ENCODE data around the gene HOXB4.

The HOXB4 gene

DNA sequence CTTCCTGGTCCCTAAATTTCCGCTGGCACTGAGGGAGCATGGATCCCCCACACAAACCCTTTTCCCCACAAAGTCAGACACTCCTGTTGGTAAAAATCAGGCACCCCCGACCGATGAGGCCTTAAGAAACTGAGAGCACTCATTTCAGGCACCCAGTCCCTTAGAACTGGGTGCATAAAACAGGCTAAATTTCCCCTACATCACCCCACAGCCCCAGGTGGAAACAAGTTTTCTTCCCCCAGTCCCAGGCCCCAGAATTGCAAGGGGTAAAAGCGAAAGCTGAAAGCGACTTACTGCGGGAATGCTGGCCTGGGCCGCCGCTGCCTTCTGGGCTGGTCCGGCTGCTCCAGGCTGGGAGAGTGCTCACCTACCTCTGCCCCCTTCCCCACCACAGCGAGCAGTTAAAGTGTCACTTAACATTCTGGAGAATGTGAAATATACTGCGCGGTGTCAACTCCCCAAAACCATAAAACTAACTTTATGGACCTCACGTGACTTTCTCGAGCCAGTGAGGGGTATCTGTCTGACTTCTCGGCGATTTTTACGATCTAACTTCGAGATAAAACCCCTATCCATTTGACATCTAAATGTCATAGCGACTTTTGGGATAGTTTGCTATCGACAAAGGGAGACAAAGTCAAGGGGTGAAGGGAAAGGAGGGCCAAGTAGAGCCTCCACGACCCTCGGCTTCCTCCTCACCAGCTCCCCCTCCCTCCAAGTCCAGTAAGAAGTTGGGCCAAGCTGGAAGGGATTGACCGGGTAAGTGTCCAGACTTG lies 11.9 kb upstream of the HOXB4 start, which contains the start of gene HOXB3:
Gene HOXB3, minus strand, starts transcription at position 411 of the 776 bp plus-strand sequence. CDS start 37,767 bp downstream, outside the sequence.
- no peak for TF ChIP-seq CTCF (conservative IDR thresholded peaks at IDR 0.05; ENCODE audit: low read depth, low read length)
- no peak within 1 kb of the TSS for H3K4me3 ChIP-seq (ENCODE audit: low read length)
- DNase-seq (ENCODE audit: low read depth), result no peak

GRCh38 chr17:48589060-48589830 lies 11.1 kb upstream of the HOXB4 start:
- H3K4me3 ChIP-seq (ENCODE audit: low read length), result no peak overlapping the region
- TF ChIP-seq CTCF (conservative IDR thresholded peaks at IDR 0.05; ENCODE audit: low read depth, low read length), result no peak
- no peak for DNase-seq (ENCODE audit: low read depth)

DNA sequence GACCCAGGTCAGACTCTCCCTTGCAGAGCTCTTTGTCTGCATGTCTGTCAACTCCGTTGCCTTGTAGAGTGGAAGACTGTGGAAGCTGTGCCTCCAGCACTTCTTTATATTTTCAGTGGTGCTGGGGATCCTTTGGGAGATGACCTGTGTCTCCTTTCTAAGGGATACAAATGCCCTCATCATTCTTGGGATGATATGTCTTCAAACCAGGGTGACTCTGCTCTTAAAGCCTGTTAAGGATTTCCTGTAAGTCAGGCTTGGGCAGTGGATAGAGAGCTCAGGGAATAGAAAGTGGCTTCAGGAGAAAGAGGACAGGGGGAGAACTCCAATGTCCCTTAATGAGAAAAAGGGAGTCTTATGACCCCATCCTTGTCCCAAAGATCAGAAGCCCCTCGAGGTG lies 10.4 kb upstream of the HOXB4 start:
- no peak for TF ChIP-seq CTCF (conservative IDR thresholded peaks at IDR 0.05; ENCODE audit: low read depth, low read length)
- H3K4me3 ChIP-seq (ENCODE audit: low read length), result no peak overlapping the region
- DNase-seq (ENCODE audit: low read depth), result no peak

- TF ChIP-seq CTCF (conservative IDR thresholded peaks at IDR 0.05; ENCODE audit: low read depth, low read length), result no peak
- no peak overlapping the region for H3K4me3 ChIP-seq (ENCODE audit: low read length)
- DNase-seq (ENCODE audit: low read depth), result no peak
Measured at GRCh38 chr17:48588074-48588415, 9.9 kb upstream of the HOXB4 start.

DNA sequence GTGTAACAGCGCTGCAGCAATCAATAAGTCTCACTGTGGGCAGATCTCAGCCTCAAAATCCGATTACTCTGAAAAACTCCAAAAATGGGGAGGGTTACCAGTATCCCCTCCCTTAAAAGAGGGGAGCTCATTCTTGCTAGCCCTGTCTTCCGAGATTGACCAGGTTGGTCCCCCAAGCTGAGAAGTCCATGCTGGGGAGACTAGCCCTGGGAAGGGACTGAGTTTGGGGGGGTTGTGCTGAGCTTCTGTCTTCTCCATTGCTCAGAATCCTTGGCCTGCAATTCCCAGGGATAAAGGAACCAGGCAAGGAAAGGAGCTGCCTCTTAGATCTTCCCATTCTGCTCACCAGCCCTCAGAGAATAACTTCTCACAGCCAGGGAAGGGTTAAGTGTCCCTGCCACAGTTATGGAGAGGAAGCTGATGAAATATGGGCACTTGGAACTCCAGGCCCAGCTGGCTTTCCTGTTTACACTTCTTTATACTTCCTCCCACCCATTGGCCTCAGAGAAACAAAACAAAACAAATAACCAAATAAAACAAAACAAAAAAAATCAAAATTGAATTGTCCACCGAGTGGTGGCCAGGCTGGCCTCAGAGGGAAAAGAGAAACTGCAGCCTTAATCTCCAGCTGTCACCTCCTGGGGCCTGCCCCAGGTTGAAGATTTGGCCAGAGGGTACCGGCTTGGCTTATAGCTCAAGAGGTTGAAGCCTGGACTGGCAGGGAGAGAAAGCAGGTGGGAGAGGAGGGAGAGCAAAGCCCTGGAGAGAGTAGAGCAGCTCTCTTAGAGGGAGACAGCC lies 9.3 kb upstream of the HOXB4 start:
- no peak for TF ChIP-seq CTCF (conservative IDR thresholded peaks at IDR 0.05; ENCODE audit: low read depth, low read length)
- no peak overlapping the region for H3K4me3 ChIP-seq (ENCODE audit: low read length)
- no peak for DNase-seq (ENCODE audit: low read depth)

DNA sequence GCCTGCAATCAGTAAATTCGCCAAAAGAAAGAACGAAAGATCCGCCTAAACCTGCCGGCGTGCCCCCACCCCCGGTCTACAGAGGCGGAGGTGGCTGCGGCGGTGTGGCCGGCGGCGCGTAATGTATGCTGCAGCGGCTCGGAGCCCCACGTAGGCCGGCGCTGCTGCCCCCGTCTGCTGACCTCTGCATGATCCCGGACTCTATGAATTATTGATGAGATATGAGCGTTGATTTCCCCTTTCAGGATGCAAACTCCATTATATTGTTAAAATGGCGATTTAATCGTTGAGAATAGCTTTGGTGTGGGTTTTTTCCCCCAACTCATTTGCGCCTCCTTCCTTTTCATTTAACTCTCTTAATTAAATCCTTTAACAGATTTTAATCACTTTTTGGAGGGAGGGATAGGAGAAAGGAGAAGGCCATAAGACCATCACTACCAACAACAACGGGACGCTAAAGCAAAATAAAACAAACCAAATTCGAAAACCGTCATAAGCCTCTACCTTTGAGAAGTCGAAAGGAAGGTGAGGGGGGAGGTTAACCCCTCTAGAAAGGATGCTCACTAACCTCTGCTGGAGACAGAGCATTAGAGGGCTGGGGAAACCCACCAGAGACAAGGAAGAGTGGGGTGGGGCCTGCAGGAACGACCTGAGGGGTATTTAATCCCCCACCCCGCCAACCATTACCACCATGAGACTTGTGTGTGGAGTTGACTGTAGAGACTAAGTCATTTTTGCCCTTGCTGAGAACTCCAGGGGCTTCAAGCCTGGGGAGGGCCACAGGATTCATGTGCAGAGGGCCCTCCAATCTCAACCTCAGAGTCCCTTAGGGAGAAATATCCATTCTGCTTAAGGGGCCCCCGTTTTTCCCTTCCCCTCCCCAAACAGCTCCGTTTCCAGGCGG lies 8.5 kb upstream of the HOXB4 start:
- H3K4me3 ChIP-seq (ENCODE audit: low read length), result no peak overlapping the region
- TF ChIP-seq CTCF (conservative IDR thresholded peaks at IDR 0.05; ENCODE audit: low read depth, low read length), result no peak
- no peak for DNase-seq (ENCODE audit: low read depth)

Data from retinal pigment epithelial cell (primary cell).